H9 (cell line): ENCODE results near the gene KCNJ15. TPM values are rescaled to one million over a fixed set of nuclear protein-coding genes. Genes with fewer than 3 reads are reported as not detected.
A peak's percentile ranks its signal among the peaks of the same experiment; 100 is the strongest.

Source experiments
- DNase-seq: peaks from one replicate; pipeline ENCODE4 v3.0.0-alpha.2; 2017
- H2AFZ ChIP-seq: one replicate; pipeline ENCODE4 v1.6.1; 2013; ENCODE audit warnings: mild to moderate bottlenecking, low read length, control low read depth, moderate library complexity
- H2AK5ac ChIP-seq: 2 replicates; pipeline ENCODE4 v1.6.1; 2013; ENCODE audit warnings: low read length, control low read depth, mixed read lengths; ENCODE audit not compliant: insufficient read length
- H2BK120ac ChIP-seq: one replicate; pipeline ENCODE4 v1.6.1; 2013; ENCODE audit warnings: low read depth, mild to moderate bottlenecking, low read length, control low read depth, inconsistent platforms; ENCODE audit not compliant: poor library complexity, severe bottlenecking
- H2BK12ac ChIP-seq: 2 replicates; pipeline ENCODE4 v1.6.1; 2013; ENCODE audit warnings: low read length, control low read depth, mixed read lengths, low read depth; ENCODE audit not compliant: insufficient read length
- H2BK15ac ChIP-seq: 2 replicates; pipeline ENCODE4 v1.6.1; 2013; ENCODE audit warnings: low read depth, low read length, control low read depth
- H2BK20ac ChIP-seq: one replicate; pipeline ENCODE4 v1.6.1; 2013; ENCODE audit warnings: low read depth, mild to moderate bottlenecking, low read length, control low read depth, inconsistent platforms; ENCODE audit not compliant: poor library complexity, severe bottlenecking
- H2BK5ac ChIP-seq: 2 replicates; pipeline ENCODE4 v1.6.1; 2013; ENCODE audit warnings: low read length, control low read depth, mixed read lengths; ENCODE audit not compliant: insufficient read length
- H3K14ac ChIP-seq: 2 replicates; pipeline ENCODE4 v1.6.1; 2013; ENCODE audit warnings: low read length, control low read depth; ENCODE audit not compliant: insufficient read depth
- H3K18ac ChIP-seq: 2 replicates; pipeline ENCODE4 v1.6.1; 2013; ENCODE audit warnings: low read depth, mild to moderate bottlenecking, mixed read lengths, low read length, control low read depth; ENCODE audit not compliant: insufficient read length
- H3K23ac ChIP-seq: 2 replicates; pipeline ENCODE4 v1.6.1; 2013; ENCODE audit warnings: low read length, control low read depth, mixed read lengths, low read depth; ENCODE audit not compliant: insufficient read length
- H3K23me2 ChIP-seq: 2 replicates; pipeline ENCODE4 v1.6.1; 2013; ENCODE audit warnings: low read depth, mild to moderate bottlenecking, mixed read lengths, low read length, control low read depth; ENCODE audit not compliant: insufficient read length, poor library complexity, severe bottlenecking
- H3K27ac ChIP-seq: 2 replicates; pipeline ENCODE4 v1.5.1; 2013; ENCODE audit warnings: low read length, control low read depth, mixed read lengths, low read depth; ENCODE audit not compliant: insufficient read length
- H3K27me3 ChIP-seq: 2 replicates; pipeline ENCODE4 v1.6.1; 2013; ENCODE audit warnings: low read length, control low read depth, inconsistent platforms; ENCODE audit not compliant: insufficient read depth
- H3K4ac ChIP-seq: 2 replicates; pipeline ENCODE4 v1.6.1; 2013; ENCODE audit warnings: low read depth, mild to moderate bottlenecking, control low read depth, inconsistent platforms, low read length, moderate library complexity
- H3K4me1 ChIP-seq: 2 replicates; pipeline ENCODE4 v1.6.1; 2013; ENCODE audit warnings: low read length, control low read depth, inconsistent platforms; ENCODE audit not compliant: insufficient read depth
- H3K4me2 ChIP-seq: 2 replicates; pipeline ENCODE4 v1.6.1; 2013; ENCODE audit warnings: low read length, control low read depth, mixed read lengths; ENCODE audit not compliant: insufficient read length, insufficient read depth
- H3K56ac ChIP-seq: 2 replicates; pipeline ENCODE4 v1.6.1; 2013; ENCODE audit warnings: low read depth, mild to moderate bottlenecking, mixed read lengths, low read length, control low read depth; ENCODE audit not compliant: insufficient read length
- H3K79me1 ChIP-seq: 2 replicates; pipeline ENCODE4 v1.6.1; 2013; ENCODE audit warnings: low read depth, mild to moderate bottlenecking, moderate library complexity, low read length, control low read depth, inconsistent platforms; ENCODE audit not compliant: insufficient read depth, poor library complexity, severe bottlenecking
- H3K79me2 ChIP-seq: 2 replicates; pipeline ENCODE4 v1.6.1; 2013; ENCODE audit warnings: low read length, control low read depth, inconsistent platforms; ENCODE audit not compliant: insufficient read depth
- H3K9ac ChIP-seq: 2 replicates; pipeline ENCODE4 v1.6.1; 2013; ENCODE audit warnings: low read length, control low read depth, mixed read lengths; ENCODE audit not compliant: insufficient read length; ENCODE audit errors: extremely low read depth
- H3K9me3 ChIP-seq: one replicate; pipeline ENCODE4 v1.6.1; 2013; ENCODE audit warnings: low read depth, low read length, inconsistent platforms; ENCODE audit not compliant: control insufficient read depth
- H3T11ph ChIP-seq: one replicate; pipeline ENCODE4 v1.6.1; 2013; ENCODE audit warnings: mild to moderate bottlenecking, low read length, control low read depth, inconsistent platforms
- H4K20me1 ChIP-seq: one replicate; pipeline ENCODE4 v1.6.1; 2013; ENCODE audit not compliant: control insufficient read depth, insufficient read length, insufficient read depth
- H4K5ac ChIP-seq: 2 replicates; pipeline ENCODE4 v1.6.1; 2013; ENCODE audit warnings: low read depth, mild to moderate bottlenecking, mixed read lengths, low read length, control low read depth; ENCODE audit not compliant: insufficient read length
- H4K8ac ChIP-seq: replicated peaks from 2 replicates; pipeline ENCODE4 v1.6.1; 2013; ENCODE audit warnings: low read length, control low read depth, mixed read lengths, low read depth; ENCODE audit not compliant: insufficient read length
- H4K91ac ChIP-seq: 2 replicates; pipeline ENCODE4 v1.6.1; 2013; ENCODE audit warnings: low read depth, mild to moderate bottlenecking, moderate library complexity, mixed read lengths, low read length, control low read depth; ENCODE audit not compliant: insufficient read length
- H3K27ac Mint-ChIP-seq, 3 experiments: 2 replicates in 2 of 3; 3 replicates in 1 of 3; pipeline ENCODE4 v1.8.0; 2020 to 2021; ENCODE audit warnings: mixed read lengths in 3 of 3, mild to moderate bottlenecking in 1 of 3, moderate library complexity in 1 of 3
- H3K27me3 Mint-ChIP-seq: 2 replicates; pipeline ENCODE4 v1.8.0; 2021; ENCODE audit warnings: low read depth, mild to moderate bottlenecking, moderate library complexity, mixed read lengths
- H3K36me3 Mint-ChIP-seq, 3 experiments: 2 replicates in 2 of 3; 3 replicates in 1 of 3; pipeline ENCODE4 v1.8.0; 2020 to 2021; ENCODE audit warnings: low read depth in 3 of 3, mixed read lengths in 3 of 3; ENCODE audit not compliant: insufficient read depth in 1 of 3
- H3K4me1 Mint-ChIP-seq, 2 experiments: 2 replicates each; pipeline ENCODE4 v1.8.0; 2020; ENCODE audit warnings: mixed read lengths in 2 of 2
- H3K4me3 Mint-ChIP-seq, 2 experiments: 2 replicates in 1 of 2; 3 replicates in 1 of 2; pipeline ENCODE4 v1.8.0; 2020 to 2021; ENCODE audit warnings: mild to moderate bottlenecking in 2 of 2, mixed read lengths in 2 of 2, moderate library complexity in 1 of 2
- H3K9me3 Mint-ChIP-seq, 2 experiments: 2 replicates in 1 of 2; 3 replicates in 1 of 2; pipeline ENCODE4 v1.8.0; 2020; ENCODE audit warnings: mild to moderate bottlenecking in 2 of 2, mixed read lengths in 2 of 2, moderate library complexity in 1 of 2
- whole genome bisulfite sequencing: extraction: QIAGEN DNeasy Blood & Tissue Kit; methylation state at CpG from one replicate; pipeline ENCODE4 v1.1.7; 2013; ENCODE audit warnings: missing lambda C conversion rate, low lambda C conversion rate, mixed read lengths; ENCODE audit not compliant: insufficient read length; ENCODE audit errors: extremely low coverage; 5-methylcytosine and 5-hydroxymethylcytosine counted together
- total RNA-seq: library from RNA; stranded (reverse); gene quantifications from 2 replicates; pipeline ENCODE4 v1.2.1, GENCODE V29; 2021
- TF ChIP-seq, protein P1 (sequence below): fragments of 200-600 bp; sonication (generic); conservative IDR thresholded peaks from 3 replicates; pipeline ENCODE4 v1.8.0; 2021; ENCODE audit warnings: antibody characterized with exemption, mild to moderate bottlenecking

Gene KCNJ15
- total RNA-seq, 1 experiment from 2014 or later = not detected

GRCh38 chr21:38250991-38251418 is 5.8 kb upstream of the KCNJ15 start:
- H3K36me3 Mint-ChIP-seq = no peaks in the 10 kb centered on the region
- H4K91ac ChIP-seq = no peak overlapping the region
- no peak overlapping the region for H3K27ac ChIP-seq
- H3K4me3 Mint-ChIP-seq = no peak overlapping the region
- H4K8ac ChIP-seq = no peak overlapping the region
- no peaks in the 10 kb centered on the region; the same call in 1 of the 2 replicates for H3K27me3 Mint-ChIP-seq
- peaks cover 0 to 4% of the 10 kb centered on the region in 2 experiments; a peak in 2 of 5 replicates for H3K9me3 Mint-ChIP-seq
- H2AFZ ChIP-seq = no peak overlapping the region
- no peak overlapping the region for H3K4ac ChIP-seq
- no peaks in the 10 kb centered on the region for H3K9me3 ChIP-seq
- H3K23ac ChIP-seq = no peak overlapping the region
- H4K5ac ChIP-seq = no peak overlapping the region
- TF ChIP-seq, protein P1, sequence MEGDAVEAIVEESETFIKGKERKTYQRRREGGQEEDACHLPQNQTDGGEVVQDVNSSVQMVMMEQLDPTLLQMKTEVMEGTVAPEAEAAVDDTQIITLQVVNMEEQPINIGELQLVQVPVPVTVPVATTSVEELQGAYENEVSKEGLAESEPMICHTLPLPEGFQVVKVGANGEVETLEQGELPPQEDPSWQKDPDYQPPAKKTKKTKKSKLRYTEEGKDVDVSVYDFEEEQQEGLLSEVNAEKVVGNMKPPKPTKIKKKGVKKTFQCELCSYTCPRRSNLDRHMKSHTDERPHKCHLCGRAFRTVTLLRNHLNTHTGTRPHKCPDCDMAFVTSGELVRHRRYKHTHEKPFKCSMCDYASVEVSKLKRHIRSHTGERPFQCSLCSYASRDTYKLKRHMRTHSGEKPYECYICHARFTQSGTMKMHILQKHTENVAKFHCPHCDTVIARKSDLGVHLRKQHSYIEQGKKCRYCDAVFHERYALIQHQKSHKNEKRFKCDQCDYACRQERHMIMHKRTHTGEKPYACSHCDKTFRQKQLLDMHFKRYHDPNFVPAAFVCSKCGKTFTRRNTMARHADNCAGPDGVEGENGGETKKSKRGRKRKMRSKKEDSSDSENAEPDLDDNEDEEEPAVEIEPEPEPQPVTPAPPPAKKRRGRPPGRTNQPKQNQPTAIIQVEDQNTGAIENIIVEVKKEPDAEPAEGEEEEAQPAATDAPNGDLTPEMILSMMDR = no peak
- no peak overlapping the region for H3K9ac ChIP-seq
- H3K27me3 ChIP-seq = no peaks in the 10 kb centered on the region
- DNase-seq = no peak
- no CpG with 5 or more reads among the region's 7 CpGs for WGBS
- no peak overlapping the region for H2AK5ac ChIP-seq
- no peak overlapping the region for H3K18ac ChIP-seq
- H2BK120ac ChIP-seq = no peak overlapping the region
- no peaks in the 10 kb centered on the region for H4K20me1 ChIP-seq
- no peaks in the 10 kb centered on the region for H3K79me2 ChIP-seq
- no peak overlapping the region for H2BK20ac ChIP-seq
- H3K27ac Mint-ChIP-seq = peak overlapping the region in 2 of 3 experiments; percentile 13 to 33; a peak in 1 of 7 replicates
- H3K4me1 ChIP-seq = no peaks in the 10 kb centered on the region
- no peaks in the 10 kb centered on the region for H3K23me2 ChIP-seq
- no peak overlapping the region for H3K56ac ChIP-seq
- H2BK5ac ChIP-seq = no peak overlapping the region
- H3K4me2 ChIP-seq = no peak overlapping the region
- H2BK12ac ChIP-seq = no peak overlapping the region
- H2BK15ac ChIP-seq = no peak overlapping the region
- no peaks in the 10 kb centered on the region for H3K79me1 ChIP-seq
- H3K4me1 Mint-ChIP-seq = 0 out of 4 replicates have a peak, but pooled peaks cover 0 to 7% of the 10 kb centered on the region in 2 experiments
- no peak overlapping the region for H3K14ac ChIP-seq
- H3T11ph ChIP-seq = no peak overlapping the region
